Liver (tissue), 9 donors: ENCODE results near the gene ATXN7L1. TPM values are rescaled to one million over a fixed set of nuclear protein-coding genes. Genes with fewer than 3 reads are reported as not detected.

Source experiments
- DNase-seq: peaks from one replicate; pipeline ENCODE4 v3.0.0-alpha.2; 2017; ENCODE audit warnings: low spot score
- H3K27ac ChIP-seq, 2 donors: one replicate each; pipeline ENCODE4 v1.7.0; 2013; ENCODE audit warnings: inconsistent platforms in 2 of 2, low read length in 2 of 2, control low read depth in 1 of 2, low read depth in 1 of 2, mild to moderate bottlenecking in 1 of 2
- H3K27me3 ChIP-seq, 4 donors: one replicate each; pipeline versions ENCODE4 v1.6.1 to v1.7.0; 2013; ENCODE audit warnings: low read length in 3 of 4, inconsistent platforms in 1 of 4, mild to moderate bottlenecking in 1 of 4, moderate library complexity in 1 of 4; ENCODE audit not compliant: control insufficient read depth in 4 of 4, insufficient read depth in 4 of 4
- H3K36me3 ChIP-seq, 4 donors: one replicate each; pipeline versions ENCODE4 v1.6.1 to v1.7.0; 2013; ENCODE audit warnings: low read length in 3 of 4, mild to moderate bottlenecking in 3 of 4, low read depth in 1 of 4, moderate library complexity in 1 of 4; ENCODE audit not compliant: control insufficient read depth in 4 of 4, insufficient read depth in 3 of 4
- H3K4me1 ChIP-seq, 4 donors: one replicate each; pipeline versions ENCODE4 v1.6.1 to v1.7.0; 2013; ENCODE audit warnings: low read length in 3 of 4, mild to moderate bottlenecking in 3 of 4, moderate library complexity in 1 of 4; ENCODE audit not compliant: control insufficient read depth in 4 of 4, insufficient read depth in 4 of 4
- H3K4me3 ChIP-seq, 3 donors: one replicate each; pipeline versions ENCODE4 v1.6.1 to v1.7.0; 2013; ENCODE audit warnings: low read length in 3 of 3, control low read depth in 1 of 3, low read depth in 1 of 3, mild to moderate bottlenecking in 1 of 3
- H3K9ac ChIP-seq, 2 donors: one replicate each; pipeline ENCODE4 v1.7.0; 2013; ENCODE audit warnings: low read length in 2 of 2, mild to moderate bottlenecking in 2 of 2, moderate library complexity in 2 of 2, control low read depth in 1 of 2, low read depth in 1 of 2
- H3K9me3 ChIP-seq, 4 donors: one replicate each; pipeline versions ENCODE4 v1.6.1 to v1.7.0; 2013; ENCODE audit warnings: low read length in 3 of 4; ENCODE audit not compliant: control insufficient read depth in 4 of 4
- CTCF ChIP-seq: fragments of 150-350 bp; IDR thresholded peaks from 2 replicates; pipeline ENCODE4 v1.5.1; 2017; ENCODE audit warnings: improper control_type of control experiment, low read depth, low read length; ENCODE audit not compliant: missing input control
- EGR1 ChIP-seq, 2 donors: IDR thresholded peaks; 2 replicates each; pipeline ENCODE4 v1.6.1; 2016 to 2018; ENCODE audit warnings: antibody characterized with exemption in 2 of 2, low read depth in 2 of 2
- FOXA1 ChIP-seq: IDR thresholded peaks from 2 replicates; pipeline ENCODE4 v1.6.1; 2016; ENCODE audit warnings: antibody characterized with exemption
- FOXA2 ChIP-seq: IDR thresholded peaks from 2 replicates; pipeline ENCODE4 v1.6.1; 2016; ENCODE audit warnings: antibody characterized with exemption
- GABPA ChIP-seq, 2 donors: IDR thresholded peaks in 1 of 2; conservative IDR thresholded peaks in 1 of 2; 2 replicates each; pipeline ENCODE4 v1.6.1; 2016; ENCODE audit warnings: antibody characterized with exemption in 2 of 2, mild to moderate bottlenecking in 1 of 2, moderate library complexity in 1 of 2
- HNF4A ChIP-seq, 2 donors: conservative IDR thresholded peaks; 2 replicates each; pipeline ENCODE4 v1.6.1; 2016; ENCODE audit warnings: antibody characterized with exemption in 2 of 2, mild to moderate bottlenecking in 2 of 2
- HNF4G ChIP-seq: IDR thresholded peaks from 2 replicates; pipeline ENCODE4 v1.6.1; 2016; ENCODE audit warnings: antibody characterized with exemption
- JUND ChIP-seq, 2 donors: IDR thresholded peaks; 2 replicates each; pipeline ENCODE4 v1.6.1; 2016; ENCODE audit warnings: antibody characterized with exemption in 2 of 2
- NR2F2 ChIP-seq: IDR thresholded peaks from 2 replicates; pipeline ENCODE4 v1.6.1; 2016; ENCODE audit warnings: antibody characterized with exemption
- RAD21 ChIP-seq, 2 donors: IDR thresholded peaks; 2 replicates each; pipeline ENCODE4 v1.6.1; 2016; ENCODE audit warnings: antibody characterized with exemption in 2 of 2, mild to moderate bottlenecking in 2 of 2
- REST ChIP-seq: IDR thresholded peaks from 2 replicates; pipeline ENCODE4 v1.6.1; 2016; ENCODE audit warnings: antibody characterized with exemption, mild to moderate bottlenecking
- RXRA ChIP-seq, 2 donors: IDR thresholded peaks; 2 replicates each; pipeline ENCODE4 v1.6.1; 2017 to 2018; ENCODE audit warnings: antibody characterized with exemption in 2 of 2, mild to moderate bottlenecking in 1 of 2
- SP1 ChIP-seq: IDR thresholded peaks from 2 replicates; pipeline ENCODE4 v1.6.1; 2018; ENCODE audit warnings: antibody characterized with exemption, mild to moderate bottlenecking
- TAF1 ChIP-seq: conservative IDR thresholded peaks from 2 replicates; pipeline ENCODE4 v1.6.1; 2016; ENCODE audit warnings: antibody characterized with exemption, mild to moderate bottlenecking
- YY1 ChIP-seq: IDR thresholded peaks from 2 replicates; pipeline ENCODE4 v1.6.1; 2016; ENCODE audit warnings: antibody characterized with exemption, mild to moderate bottlenecking
- WGBS: extraction: QIAGEN DNeasy Blood & Tissue Kit; methylation state at CpG from one replicate; pipeline ENCODE4 v1.1.7; 2013; 5-methylcytosine and 5-hydroxymethylcytosine counted together
- polyA plus RNA-seq, 2 donors: library from polyadenylated mRNA; stranded (reverse) in 1 of 2; unstranded in 1 of 2; fragments of 200-250 nt in 1 of 2; fragments of >200 nt in 1 of 2; fragmentation: Nextera tagmentation in 1 of 2; extraction: Ambion mirVana in 1 of 2; gene quantifications; one replicate each; pipeline versions ENCODE4 v1.2.1 to v1.2.3, GENCODE V29; 2013 to 2015
- total RNA-seq, 2 donors: library from RNA; depleted of rRNA; stranded (reverse); fragments of >200 nt; gene quantifications; one replicate each; pipeline ENCODE4 v1.2.3, GENCODE V29; 2014
- TF ChIP-seq, protein P1 (sequence below): IDR thresholded peaks from 2 replicates; pipeline ENCODE4 v1.6.1; 2016; ENCODE audit warnings: antibody characterized with exemption
- TF ChIP-seq, protein P2 (sequence below): IDR thresholded peaks from 2 replicates; pipeline ENCODE4 v1.6.1; 2016; ENCODE audit warnings: antibody characterized with exemption
- TF ChIP-seq, protein P3 (sequence below): IDR thresholded peaks from 2 replicates; pipeline ENCODE4 v1.6.1; 2016; ENCODE audit warnings: antibody characterized with exemption
- donor health status: healthy.
- donor health status: healthy.
- donor health status: healthy.
- donor health status: healthy.
- donor health status: healthy.

ATXN7L1 gene
- total and polyA plus RNA-seq, 4 donors: 2.1 to 7.4 (median 5.3) TPM

DNA sequence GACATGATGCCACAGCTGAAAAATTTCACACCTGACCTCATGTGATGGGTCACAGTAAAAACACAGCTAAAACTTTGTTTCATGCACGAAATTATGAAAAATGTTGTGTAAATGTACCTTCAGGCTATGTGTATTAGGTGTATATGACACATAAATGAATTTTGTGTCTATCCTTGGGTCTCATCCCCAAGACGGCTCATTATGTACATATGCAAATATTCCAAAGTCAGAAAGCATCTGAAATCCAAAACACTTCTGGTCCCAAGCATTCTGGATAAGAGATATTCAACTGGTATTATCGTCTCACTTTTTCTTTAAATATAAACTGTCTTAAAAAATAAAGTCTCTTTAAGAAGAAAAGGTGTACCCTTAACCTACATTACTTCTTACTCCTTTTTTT is 145.4 kb downstream of the ATXN7L1 start:
- no peak overlapping the region for H3K27ac ChIP-seq
- TF ChIP-seq REST: no peak
- TF ChIP-seq YY1: no peak
- TF ChIP-seq HNF4G: no peak
- no peak for TF ChIP-seq GABPA (IDR thresholded peaks at IDR 0.05 in 1 of 2, conservative IDR thresholded peaks at IDR 0.05 in 1 of 2)
- no peak for TF ChIP-seq EGR1 (IDR thresholded peaks at IDR 0.05; ENCODE audit: low read depth in 2 of 2)
- TF ChIP-seq RXRA (IDR thresholded peaks at IDR 0.05): no peak
- no peak for TF ChIP-seq CTCF
- no peak for TF ChIP-seq TAF1

DNA sequence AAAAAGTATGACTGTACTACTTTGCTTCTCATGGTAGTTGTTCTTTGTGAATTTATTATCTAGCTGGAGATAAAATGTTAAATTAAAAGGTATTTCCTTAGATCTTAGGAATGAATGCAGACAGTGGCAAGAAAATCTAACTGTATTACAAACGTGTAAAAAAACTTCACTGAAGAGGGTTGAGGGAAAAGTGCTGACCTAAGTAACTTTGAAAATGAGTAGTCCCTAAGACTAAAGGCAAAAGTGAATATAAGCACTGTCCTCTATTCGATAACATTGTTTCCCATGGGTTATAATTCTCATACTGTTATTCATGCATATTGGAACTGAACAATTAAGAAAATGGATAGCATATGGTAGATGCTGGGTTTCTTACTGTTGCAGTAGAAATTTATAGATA is 148.4 kb downstream of the ATXN7L1 start:
- Histone ChIP-seq H3K9ac (no peak overlapping the region), H3K27me3 (no peaks in the 10 kb centered on the region), H3K4me1 (no peaks in the 10 kb centered on the region), H3K9me3 (no peaks in the 10 kb centered on the region), H3K36me3 (peaks cover 0 to 3% (median 0%) of the 10 kb centered on the region in 4 donors), H3K4me3 (no peak overlapping the region), H3K27ac (no peak overlapping the region)
- no peak for DNase-seq
- TF ChIP-seq RXRA (IDR thresholded peaks at IDR 0.05): no peak
- no peak for TF ChIP-seq TAF1
- TF ChIP-seq CTCF: no peak
- TF ChIP-seq HNF4G: no peak
- TF ChIP-seq, protein P1, sequence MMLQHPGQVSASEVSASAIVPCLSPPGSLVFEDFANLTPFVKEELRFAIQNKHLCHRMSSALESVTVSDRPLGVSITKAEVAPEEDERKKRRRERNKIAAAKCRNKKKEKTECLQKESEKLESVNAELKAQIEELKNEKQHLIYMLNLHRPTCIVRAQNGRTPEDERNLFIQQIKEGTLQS: no peak
- no peak for TF ChIP-seq FOXA1
- no peak for TF ChIP-seq HNF4A (conservative IDR thresholded peaks at IDR 0.05)
- no peak for TF ChIP-seq GABPA (IDR thresholded peaks at IDR 0.05 in 1 of 2, conservative IDR thresholded peaks at IDR 0.05 in 1 of 2)
- TF ChIP-seq EGR1 (IDR thresholded peaks at IDR 0.05; ENCODE audit: low read depth in 2 of 2): no peak
- TF ChIP-seq JUND (IDR thresholded peaks at IDR 0.05): no peak
- no peak for TF ChIP-seq SP1
- TF ChIP-seq RAD21 (IDR thresholded peaks at IDR 0.05): no peak
- TF ChIP-seq, protein P2, sequence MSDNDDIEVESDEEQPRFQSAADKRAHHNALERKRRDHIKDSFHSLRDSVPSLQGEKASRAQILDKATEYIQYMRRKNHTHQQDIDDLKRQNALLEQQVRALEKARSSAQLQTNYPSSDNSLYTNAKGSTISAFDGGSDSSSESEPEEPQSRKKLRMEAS: no peak
- TF ChIP-seq, protein P3, sequence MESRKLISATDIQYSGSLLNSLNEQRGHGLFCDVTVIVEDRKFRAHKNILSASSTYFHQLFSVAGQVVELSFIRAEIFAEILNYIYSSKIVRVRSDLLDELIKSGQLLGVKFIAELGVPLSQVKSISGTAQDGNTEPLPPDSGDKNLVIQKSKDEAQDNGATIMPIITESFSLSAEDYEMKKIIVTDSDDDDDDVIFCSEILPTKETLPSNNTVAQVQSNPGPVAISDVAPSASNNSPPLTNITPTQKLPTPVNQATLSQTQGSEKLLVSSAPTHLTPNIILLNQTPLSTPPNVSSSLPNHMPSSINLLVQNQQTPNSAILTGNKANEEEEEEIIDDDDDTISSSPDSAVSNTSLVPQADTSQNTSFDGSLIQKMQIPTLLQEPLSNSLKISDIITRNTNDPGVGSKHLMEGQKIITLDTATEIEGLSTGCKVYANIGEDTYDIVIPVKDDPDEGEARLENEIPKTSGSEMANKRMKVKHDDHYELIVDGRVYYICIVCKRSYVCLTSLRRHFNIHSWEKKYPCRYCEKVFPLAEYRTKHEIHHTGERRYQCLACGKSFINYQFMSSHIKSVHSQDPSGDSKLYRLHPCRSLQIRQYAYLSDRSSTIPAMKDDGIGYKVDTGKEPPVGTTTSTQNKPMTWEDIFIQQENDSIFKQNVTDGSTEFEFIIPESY: no peak
- no peak for TF ChIP-seq FOXA2
- TF ChIP-seq YY1: no peak
- TF ChIP-seq NR2F2: no peak
- WGBS: 89% methylated on average over 2 of the region's 2 CpGs

More for the DNA sequence above, 145.4 kb downstream of the ATXN7L1 start:
- Histone ChIP-seq H3K9ac (no peak overlapping the region), H3K4me3 (no peak overlapping the region), H3K9me3 (no peaks in the 10 kb centered on the region), H3K4me1 (no peaks in the 10 kb centered on the region), H3K36me3 (peaks cover 0 to 3% (median 0%) of the 10 kb centered on the region in 4 donors), H3K27me3 (no peaks in the 10 kb centered on the region)
- no peak for DNase-seq
- WGBS: 96% methylated on average over 3 of the region's 3 CpGs
